Stimulated activated CD8-positive, alpha-beta memory T cell treated with anti-CD3 and anti-CD28 coated beads, Interleukin-4, amount 100 ng/mL, for 1 hour (primary cell): ENCODE results near the gene NBAS.
"Not testable (repeated sequence)": the region's sequence is repeated elsewhere in the genome, so short reads cannot be mapped to it uniquely, and the experiment has no call there.

Experiments
- DNase-seq, 2 donors: peaks; one replicate each; pipeline ENCODE4 v3.0.0-alpha.2; 2020; ENCODE audit warnings: low read depth in 2 of 2, low spot score in 1 of 2

The NBAS gene

DNA sequence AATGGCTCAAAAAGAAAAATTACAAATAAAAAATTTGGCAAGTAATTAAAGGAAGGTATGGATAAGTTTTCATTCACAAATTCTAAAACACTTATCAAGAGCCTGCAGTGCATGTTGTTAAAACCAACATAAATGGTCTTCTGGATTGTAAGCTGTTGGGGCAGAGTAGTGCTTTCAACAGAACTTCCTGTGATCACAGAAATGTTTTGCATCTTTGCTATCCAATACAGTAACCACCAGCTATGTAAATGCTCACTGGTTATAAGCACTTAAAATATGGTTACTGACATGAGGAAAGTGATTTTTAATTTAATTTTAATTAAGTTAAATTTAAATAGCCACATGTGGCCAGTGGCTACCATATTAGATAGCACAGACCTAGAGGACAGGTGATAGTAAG, 133.1 kb downstream of the NBAS start:
- no peak for DNase-seq

DNA sequence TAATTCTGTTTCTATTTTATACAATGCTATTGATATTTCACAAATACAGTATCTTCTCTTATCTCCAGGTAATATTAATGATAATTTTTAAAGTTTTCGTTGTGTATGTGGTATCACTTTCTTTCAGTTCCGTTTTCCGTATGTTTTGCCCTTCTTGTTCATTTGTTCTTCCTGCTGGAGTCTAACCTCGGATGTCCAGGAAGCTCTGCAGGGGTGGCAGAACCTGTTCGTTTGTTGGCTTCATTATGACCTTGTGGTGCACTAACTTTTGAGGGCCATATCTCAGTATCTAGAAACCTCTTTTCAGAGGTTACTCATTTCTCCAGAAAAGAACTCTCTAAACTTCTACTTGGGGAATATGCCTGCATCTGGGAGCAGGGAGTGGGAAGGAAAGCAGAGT, 134.5 kb downstream of the NBAS start:
- DNase-seq, result no peak

DNA sequence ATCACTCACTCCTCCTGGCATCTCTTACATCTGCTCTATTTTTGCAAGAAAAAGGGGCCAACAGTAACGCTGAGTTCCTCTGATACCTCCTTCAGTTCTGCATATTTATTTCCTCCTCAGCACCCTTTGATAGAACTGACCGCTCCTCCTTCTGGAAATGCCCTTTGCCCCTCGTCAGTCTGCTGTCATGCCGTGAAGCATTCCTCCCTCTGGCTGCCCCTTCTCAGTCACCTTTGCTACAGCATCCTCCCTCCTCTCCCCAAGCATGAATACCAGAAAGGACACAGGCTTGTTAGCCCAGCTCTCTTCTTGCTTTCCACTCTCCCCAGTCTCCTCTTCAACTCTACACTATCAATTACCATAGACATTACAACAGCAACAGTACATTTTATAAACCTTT, 135.4 kb downstream of the NBAS start:
- DNase-seq, result no peak

DNA sequence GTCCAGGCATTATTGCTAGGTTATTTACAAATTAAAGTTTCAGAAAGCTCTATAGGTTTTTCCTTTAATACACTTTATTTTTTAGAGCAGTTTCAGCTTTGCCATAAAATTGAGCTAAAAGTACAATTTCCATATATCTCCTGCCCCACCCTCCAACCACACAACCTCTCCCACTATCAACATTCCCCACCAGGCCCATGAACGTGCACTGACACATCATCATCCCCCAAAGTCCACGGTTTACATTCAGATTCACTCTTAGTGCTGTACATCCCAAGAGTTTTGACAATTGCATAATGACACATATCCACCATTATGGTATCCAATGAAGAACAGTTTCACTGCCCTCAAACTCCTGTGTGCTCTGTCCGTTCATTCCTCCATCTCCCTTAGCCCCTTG, 139.4 kb downstream of the NBAS start:
- DNase-seq, result no peak

DNA sequence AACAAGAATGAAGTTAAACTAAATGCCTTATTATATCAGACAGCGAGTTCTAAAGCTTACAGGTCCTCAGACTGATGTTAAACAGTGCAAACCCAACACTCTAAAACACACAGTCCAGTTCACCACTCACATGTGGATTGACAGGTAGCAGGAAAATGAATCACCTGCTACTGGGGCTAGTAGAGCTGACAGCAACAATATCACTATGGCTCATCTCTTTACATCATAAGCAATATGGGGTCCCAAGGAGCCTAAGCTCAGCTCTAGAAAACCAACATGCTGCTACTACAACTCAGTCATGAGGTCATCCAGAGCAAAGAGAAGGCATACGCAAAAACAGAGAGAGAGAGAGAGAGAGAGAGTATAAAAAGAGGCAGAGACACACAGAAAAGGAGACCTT, 145.4 kb downstream of the NBAS start:
- no peak for DNase-seq

DNA sequence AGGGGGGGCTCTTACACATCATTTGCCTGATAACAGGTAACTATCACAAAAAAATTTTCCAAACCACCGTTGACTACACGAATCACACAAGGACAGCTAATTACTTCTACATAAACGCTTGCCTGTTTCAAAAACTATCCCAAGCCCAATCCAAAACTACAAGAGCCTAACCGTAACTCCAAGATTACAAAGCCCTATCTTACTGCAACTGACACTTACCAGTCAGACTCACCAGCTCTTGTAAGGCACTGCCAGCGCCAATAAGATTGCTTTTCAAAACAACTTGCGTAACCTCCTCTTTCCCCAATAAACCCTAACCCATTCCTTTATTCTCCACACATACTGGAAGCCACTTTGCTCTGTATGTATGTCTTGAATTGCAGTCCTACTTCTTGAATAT, 148.4 kb downstream of the NBAS start:
- DNase-seq, result no peak

DNA sequence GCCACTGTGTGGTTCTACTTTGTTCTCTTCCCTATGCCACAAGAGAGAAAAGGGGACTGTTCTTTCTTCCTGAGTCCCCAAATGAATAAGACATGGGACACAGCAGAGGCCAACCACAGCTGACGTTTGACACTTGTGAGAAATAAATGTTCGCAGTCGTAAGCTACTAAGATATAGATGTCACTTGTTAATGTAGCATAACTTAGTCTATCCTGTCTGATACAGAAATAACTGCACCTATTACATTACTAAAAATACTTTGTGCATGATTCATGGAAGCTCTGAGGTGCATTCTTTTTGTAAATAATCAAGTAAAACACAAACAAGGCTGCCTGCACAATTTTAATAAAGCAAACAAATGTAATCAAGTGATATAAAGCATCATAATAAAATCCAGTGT, 148.8 kb downstream of the NBAS start:
- no peak for DNase-seq

DNA sequence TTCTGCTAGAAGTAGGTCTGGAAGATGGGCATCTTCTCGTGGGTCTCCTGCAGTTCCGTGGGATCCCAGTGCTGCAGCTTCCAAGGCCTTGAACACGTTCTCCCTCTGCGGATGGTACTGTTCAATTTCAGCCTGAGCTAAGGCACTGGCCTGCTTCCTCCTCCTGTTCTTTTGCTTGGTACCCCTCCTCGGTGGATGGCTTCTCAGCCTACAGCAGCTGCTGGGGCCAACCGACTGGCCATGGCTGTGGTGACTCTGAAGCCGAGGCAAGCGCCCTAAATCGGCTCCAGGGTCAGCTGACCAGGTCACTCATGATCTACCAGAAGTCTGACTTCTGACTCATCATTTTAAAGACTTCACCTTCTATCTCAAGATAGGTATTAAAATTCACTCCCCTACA, 150.2 kb downstream of the NBAS start:
- no peak for DNase-seq

DNA sequence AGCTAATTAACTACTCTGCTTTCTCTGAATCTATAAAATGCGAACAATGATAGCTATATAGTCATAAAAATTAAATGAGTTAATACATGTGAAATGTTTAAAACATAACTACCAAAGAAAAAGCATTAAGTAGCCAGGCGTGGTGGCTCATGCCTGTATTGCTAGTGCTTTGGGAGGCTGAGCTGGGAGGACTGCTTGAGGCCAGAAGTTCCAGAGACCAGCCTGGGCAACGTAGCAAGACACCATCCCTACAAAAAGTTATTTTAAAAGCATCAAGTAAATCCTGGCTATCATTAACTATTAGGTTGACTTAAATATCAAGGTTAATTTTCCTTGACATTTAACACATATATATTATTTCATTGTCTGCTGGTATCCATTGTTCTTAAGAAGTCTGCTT, 152.4 kb downstream of the NBAS start:
- DNase-seq, result no peak

DNA sequence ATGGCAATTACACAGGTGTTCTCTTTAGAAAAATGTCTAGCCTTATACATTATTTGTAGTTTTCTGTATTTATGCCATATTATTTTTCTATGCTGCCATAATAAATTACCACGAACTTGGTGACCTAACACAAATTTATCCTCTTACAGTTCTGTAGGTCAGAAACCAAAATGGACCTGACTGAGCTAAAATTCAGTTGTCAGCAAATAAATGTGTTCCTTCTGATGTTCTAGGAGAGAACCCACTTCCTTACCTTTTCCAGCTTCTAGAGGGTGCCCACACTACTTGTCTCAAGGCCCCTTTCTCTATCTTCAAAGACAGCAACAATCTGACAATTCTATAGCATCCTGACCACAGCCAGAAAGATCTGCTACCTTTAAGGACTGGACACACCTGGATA, 153.5 kb downstream of the NBAS start:
- DNase-seq, result no peak

DNA sequence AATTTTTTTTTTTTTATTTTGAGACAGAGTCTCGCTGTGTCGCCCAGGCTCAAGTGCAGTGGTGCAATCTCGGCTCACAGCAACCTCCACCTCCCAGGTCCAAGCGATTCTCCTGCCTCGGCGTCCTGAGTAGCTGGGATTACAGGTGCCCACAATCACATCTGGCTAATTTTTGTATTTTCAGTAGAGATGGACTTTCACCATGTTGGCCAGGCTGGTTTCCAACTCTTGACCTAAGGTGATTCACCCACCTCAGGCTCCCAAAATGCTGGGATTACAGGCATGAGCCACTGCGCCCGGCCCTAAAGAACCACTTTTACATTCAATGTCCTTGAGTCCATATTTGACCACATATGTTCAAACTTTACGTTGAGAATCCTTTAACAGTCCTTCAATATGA, 156.6 kb downstream of the NBAS start:
- not testable (repeated sequence) for DNase-seq

DNA sequence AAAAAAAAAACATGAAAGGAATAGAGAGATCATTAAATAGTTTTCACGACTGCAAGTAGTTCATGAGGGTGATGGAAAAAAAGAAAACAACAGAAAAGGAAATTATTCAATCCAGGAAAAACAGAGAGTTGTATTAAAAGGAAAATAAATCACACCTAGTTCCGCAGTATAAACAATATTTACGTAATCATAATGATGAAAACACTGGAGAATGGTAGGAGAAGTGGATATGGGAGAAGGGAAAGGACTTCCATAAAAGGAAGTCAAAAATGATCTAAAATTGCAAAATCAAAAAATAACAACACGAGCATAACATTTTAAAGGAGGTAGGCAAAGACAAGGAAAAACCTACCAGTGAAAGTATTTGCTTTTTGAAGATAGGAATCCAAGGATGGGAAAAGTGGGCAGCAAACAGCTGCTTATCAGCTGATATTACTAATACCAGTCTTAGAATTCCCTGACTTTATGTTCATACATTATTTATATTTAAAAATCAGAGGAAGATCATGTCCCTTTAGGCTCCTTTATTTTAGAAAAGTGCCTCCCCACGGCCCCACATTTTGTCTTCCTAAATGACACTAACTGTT, 160.8 kb downstream of the NBAS start:
- DNase-seq, result no peak

DNA sequence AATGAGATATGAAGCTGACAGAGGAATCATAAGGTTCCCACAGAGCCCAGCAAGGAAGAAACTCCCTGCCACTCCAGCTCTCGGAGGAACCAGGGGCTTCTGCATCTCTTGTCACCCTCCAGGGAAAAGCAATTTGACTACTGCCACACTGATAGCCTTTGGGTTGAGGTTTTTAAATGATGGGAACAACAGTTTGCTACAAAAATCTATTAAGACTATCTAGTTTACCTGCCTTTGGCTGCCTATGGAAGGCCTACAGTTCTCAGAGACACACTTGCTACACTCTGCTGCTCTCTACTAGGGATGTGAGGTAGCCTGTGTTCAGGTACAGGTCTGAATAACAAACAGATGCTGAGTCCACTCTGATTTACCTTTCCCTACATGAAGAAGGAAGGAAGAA, 161.9 kb downstream of the NBAS start:
- DNase-seq, result no peak

DNA sequence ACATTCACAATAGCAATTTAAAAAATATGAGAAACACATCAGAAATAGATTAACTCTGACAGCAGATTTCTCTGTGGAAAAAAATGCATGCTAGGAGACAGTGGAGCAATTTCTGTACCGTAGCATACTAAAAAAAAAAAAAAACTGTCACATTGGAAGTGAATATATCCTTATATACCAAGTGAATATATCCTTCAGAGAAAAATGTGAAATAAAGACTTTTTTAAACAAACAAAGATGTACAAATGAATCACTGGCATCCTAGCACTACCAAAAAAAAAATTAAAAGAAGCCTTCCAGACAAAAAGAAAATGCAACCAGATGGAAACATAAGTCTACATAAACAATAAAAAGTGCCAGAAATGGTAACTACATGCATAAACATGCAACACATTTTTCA, 169.4 kb downstream of the NBAS start:
- DNase-seq, result no peak

DNA sequence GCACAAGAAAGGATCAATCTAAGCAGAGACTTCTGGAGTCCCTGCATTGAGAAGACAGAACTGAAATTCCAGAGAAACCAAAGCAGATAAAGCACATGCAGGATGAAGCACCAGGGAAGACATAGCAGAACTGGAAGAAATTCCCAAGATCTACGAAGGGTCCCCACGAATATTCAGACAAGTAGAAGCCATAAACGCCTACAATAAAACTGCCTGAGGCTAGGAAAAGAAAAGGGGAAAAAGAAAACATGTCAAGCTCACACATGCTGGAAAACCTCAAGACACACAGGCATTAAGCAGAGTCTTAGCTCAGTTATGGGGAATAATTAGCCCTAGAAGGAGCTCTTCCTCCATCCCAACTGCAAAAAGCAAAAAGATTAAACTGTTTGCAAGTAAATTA, 171.2 kb downstream of the NBAS start:
- no peak for DNase-seq

DNA sequence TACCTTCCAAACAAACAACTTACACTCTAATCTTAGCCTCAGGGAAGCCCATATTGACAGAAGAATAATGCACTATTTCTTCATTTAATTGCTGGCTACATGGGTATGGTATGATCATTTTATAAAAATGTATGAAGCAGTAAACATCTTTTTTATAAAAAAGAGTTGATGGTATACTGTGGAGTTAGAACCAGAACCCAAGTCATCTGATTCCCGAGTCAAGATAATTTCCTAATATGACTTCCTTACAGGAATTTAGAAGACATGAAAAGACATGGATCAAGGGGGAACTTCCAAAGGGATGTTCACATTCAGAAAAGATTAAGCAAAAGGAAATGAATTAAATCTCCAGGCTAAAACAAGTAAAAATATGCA, 171.8 kb downstream of the NBAS start:
- DNase-seq, result no peak

DNA sequence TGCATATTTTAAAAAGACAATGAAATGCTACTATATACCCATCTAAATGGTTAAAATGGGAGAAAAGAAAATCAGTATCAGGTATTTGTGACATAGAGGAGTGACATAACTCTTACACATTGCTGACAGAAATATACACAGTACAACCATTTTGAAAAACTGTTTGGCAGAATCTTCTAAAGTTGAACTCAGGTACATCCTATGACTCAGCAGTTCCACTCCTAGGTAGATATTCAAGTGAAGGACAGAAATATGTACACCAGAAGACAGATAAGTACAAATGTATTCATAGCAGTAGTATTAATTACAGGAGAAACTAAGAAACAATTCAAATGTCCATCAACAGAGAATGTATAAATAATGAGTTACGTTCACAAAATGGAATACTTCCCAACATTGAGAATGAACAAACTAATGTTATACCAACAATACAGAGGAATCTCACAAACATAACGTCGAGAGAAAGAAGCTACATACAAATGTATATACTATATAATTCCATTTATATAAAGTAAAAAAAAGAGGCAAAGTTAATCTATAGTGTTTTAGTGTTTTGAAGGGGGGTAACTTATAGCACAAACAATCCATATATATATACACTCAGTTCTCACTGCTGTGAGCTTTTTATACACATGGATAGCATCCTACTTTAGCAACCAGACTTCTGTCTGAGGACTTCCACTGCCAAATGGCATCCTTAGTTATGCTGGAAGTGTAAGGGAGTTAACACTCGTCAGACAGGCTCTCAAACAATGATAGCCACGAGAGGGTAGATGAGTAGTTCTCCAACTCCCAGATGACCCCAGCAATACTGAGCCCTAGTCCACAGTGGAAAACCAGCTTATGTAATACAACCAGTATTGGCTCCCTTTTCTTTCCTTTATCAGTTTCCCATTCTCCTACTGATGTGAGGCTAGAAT, 172.5 kb downstream of the NBAS start:
- no peak for DNase-seq

DNA sequence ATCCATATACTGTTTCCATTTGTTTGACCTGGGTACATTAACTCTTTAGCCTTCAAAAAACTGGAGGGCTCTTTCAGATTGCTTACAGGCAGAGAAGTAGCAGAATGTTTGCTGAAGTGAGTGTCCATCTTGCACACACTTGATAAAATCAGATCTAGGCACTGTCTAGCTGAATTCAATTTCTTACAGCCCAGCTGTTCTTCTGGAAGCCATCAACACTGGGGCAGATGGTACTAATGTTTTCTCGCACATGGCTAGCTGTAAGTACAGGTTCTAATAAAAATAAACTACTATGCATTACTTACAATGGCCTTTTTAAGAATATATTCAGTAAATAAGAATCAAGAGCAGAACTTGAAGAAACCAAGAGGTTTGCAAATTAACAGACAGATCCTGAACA, 175.9 kb downstream of the NBAS start:
- DNase-seq, result no peak

DNA sequence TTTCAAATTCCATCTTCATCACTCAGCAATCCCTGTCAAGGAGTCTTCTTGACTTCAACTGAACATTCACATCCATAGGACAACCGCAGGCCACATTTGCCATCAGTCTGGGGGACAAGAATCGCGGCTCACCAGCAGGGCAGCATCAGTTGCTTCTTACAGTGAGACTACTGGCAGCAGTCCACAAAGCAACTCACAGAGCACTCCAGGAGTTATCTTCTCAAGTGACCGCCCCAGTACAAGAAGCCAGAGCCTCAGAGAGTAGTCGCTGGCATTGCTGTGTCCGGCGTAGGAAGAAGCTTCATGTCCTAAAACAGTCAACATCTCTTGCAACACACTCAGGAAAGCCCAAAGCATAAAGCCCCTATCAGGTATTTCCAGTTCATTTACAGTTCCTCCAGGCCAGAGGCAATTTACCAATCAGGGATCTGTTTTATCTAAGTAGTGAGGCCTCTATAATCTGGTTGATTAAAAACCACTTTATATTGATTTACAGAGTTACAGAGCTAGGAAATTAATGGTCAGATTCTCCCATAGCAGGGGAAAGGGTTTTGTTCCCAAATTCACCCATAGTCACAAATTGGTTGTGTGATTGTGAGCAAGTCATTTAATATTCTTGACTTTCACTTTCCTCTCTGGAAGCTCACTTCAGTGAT, 177.3 kb downstream of the NBAS start:
- no peak for DNase-seq

DNA sequence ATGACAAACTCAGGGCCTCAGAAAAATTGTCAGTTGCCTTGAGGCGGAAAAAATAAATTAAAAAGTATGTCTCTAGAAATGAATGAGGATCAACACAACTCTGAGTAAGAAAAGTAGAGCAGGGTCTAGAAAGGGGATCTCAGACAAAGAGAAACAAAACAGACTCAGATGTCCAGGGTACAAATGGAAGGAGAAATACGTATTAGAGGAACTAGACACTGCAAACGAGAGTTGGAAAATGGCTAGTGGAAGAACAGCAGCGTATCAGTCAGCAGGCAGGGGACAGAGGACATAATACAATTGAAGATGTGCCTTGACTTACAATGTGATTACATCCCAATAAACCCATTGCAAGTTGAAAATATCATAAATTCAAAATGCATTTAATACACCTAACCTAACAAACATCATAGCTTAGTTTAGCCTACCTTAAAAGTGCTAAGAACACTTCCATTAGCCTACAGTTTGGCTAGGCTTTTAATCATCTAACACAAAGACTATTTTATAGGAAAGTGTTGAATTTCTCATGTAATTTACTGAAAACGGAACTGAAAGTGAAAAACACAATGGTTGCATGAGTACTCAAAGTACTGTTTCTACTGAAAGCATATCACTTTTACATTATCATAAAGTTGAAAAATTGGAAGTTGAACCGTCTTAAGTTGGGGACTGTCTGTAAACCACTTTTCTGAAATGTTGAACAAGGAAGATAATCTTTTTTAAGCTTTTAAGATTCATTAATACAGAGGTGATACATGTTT, 182.8 kb downstream of the NBAS start:
- DNase-seq, result no peak

DNA sequence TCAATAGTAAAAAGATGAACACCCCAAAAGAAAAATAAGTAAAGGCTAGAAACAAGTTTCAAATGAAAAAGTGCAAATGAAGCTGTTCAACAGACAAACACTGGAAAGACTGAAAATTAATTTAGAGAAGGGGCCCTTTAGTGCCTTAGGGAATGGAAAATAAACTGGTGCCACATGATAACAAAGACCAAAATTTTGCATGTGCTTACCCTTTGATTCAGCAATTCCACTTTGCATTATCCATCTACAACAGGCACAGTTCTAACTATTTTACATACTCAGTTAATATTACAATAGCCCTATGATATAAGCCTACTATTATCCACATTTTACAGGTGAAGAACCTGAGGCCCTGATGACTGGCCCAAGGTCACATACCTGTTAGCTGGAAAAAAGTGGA, 183.9 kb downstream of the NBAS start:
- no peak for DNase-seq

DNA sequence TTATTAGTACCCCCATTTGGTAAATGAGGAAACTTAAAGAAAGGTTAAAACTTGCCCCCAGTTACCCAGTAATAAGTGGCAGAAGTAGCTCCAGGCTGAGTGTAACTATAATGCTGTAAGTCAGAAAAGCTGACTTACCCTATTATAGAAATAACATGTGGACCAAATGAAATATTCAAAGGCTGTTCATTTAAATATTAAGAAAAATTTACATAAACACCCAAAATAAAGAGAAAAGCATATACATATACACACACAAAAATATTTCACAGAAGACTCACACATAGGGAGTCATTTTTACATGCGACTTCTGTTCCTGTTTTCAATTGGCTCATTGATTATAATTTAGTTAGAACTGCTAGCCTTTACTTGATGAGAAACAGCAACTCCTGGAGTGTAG, 189.1 kb downstream of the NBAS start:
- DNase-seq, result no peak
